ENCODE data around the gene PCSK6.

DNA sequence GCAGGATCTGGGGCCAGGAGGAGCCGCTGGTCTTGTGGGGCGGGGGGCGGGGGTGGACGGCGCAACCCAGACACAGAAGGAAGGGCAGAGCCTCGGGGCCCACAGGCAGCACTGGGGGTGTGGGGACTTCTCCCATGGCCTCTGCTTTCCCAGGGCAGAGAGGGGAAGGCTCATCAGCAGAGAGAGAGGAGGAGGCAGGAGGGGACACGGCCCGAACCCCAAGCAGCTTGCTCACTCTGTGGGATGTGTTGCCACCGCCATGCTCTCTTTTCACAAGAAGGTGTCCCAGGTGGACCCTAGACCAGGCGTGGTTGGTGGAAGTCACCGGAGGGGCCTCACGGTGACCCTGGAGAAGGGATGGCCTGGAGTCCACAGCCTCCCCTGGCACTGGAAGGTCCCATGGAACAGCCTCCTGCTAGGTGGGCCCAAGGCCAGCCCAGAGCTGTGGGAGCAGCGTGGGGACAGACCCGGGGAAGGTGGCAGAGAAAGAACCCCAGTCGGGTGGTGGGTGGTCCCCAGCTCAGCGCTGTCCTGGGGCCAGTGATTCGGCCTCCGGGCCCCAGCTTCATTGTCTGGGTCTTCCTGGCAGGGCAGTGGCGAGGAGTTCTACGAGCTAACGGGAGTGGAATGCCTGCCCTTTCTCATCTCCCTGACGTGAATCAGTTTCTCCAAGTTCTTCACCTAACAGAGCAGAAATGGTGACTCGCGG is 46.8 kb upstream of the PCSK6 start:
- no peak for TF ChIP-seq GATA2 (IDR thresholded peaks at IDR 0.05; ENCODE audit: low read depth, low read length)
- TF ChIP-seq GATA3 (IDR thresholded peaks at IDR 0.05; ENCODE audit: low read depth, low read length): no peak
